K562 (cell line): ENCODE data around the gene ZCCHC14. TPM values are rescaled to one million over a fixed set of nuclear protein-coding genes. Genes with fewer than 3 reads are reported as not detected.

Experiments
- CREB3 ChIP-seq: fragments of 450-650 bp; conservative IDR thresholded peaks from 2 replicates; pipeline ENCODE4 v1.6.1; 2016; ENCODE audit warnings: missing genetic modification characterization, low read depth, mild to moderate bottlenecking, missing compliant biosample characterization, moderate library complexity
- DMBX1 ChIP-seq: fragments of 250-450 bp; sonication (Bioruptor Pico); IDR thresholded peaks from 2 replicates; pipeline ENCODE4 v1.8.0; 2022; ENCODE audit warnings: inconsistent platforms, mild to moderate bottlenecking, moderate library complexity, borderline replicate concordance
- ETV6 ChIP-seq, 3 experiments: fragments of 150-350 bp in 1 of 3; sonication (generic) in 1 of 3; formaldehyde crosslinking in 1 of 3; IDR thresholded peaks; 2 replicates each; pipeline versions ENCODE4 v1.6.1 to v1.8.0; 2014 to 2022; ENCODE audit warnings: borderline replicate concordance in 2 of 3, low read depth in 2 of 3, antibody characterized with exemption in 1 of 3, low read length in 1 of 3, mild to moderate bottlenecking in 1 of 3, missing genetic modification reagents in 1 of 3
- GABPB1 ChIP-seq: sonication (generic); formaldehyde crosslinking; IDR thresholded peaks from 2 replicates; pipeline ENCODE4 v1.8.0; 2022; ENCODE audit warnings: mild to moderate bottlenecking, missing genetic modification reagents
- KDM5B ChIP-seq: fragments of 200-600 bp; sonication (generic); IDR thresholded peaks from 2 replicates; pipeline ENCODE4 v1.6.1; 2012; ENCODE audit warnings: low read depth, mild to moderate bottlenecking, moderate library complexity, low read length, control low read depth, inconsistent platforms; ENCODE audit not compliant: insufficient replicate concordance
- MLLT1 ChIP-seq, 2 experiments: fragments of 450-650 bp; IDR thresholded peaks; 2 replicates each; pipeline ENCODE4 v1.6.1; 2016
- PHB2 ChIP-seq: fragments of 450-650 bp; IDR thresholded peaks from 2 replicates; pipeline ENCODE4 v1.6.1; 2017; ENCODE audit warnings: low read depth
- RBM17 ChIP-seq: fragments of 200-400 bp; formaldehyde crosslinking; IDR thresholded peaks from 2 replicates; pipeline ENCODE4 v1.6.1; 2017; ENCODE audit warnings: low read depth, mild to moderate bottlenecking, low read length, borderline replicate concordance
- SMARCA5 ChIP-seq: fragments of 450-650 bp; IDR thresholded peaks from 2 replicates; pipeline ENCODE4 v1.6.1; 2016
- SRSF9 ChIP-seq: fragments of 200-400 bp; formaldehyde crosslinking; IDR thresholded peaks from 2 replicates; pipeline ENCODE4 v1.6.1; 2017; ENCODE audit warnings: low read depth, low read length, borderline replicate concordance
- TEAD2 ChIP-seq: fragments of 450-650 bp; IDR thresholded peaks from 2 replicates; pipeline ENCODE4 v1.6.1; 2016; ENCODE audit warnings: missing genetic modification characterization, control low read depth, missing compliant biosample characterization
- UBTF ChIP-seq, 2 experiments: IDR thresholded peaks; 2 replicates each; pipeline ENCODE4 v1.6.1; 2012; ENCODE audit warnings: improper control_type of control experiment in 2 of 2, low read depth in 2 of 2, low read length in 2 of 2, borderline replicate concordance in 1 of 2
- ZBTB7A ChIP-seq: IDR thresholded peaks from 2 replicates; pipeline ENCODE4 v1.6.1; 2011; ENCODE audit warnings: low read depth, mild to moderate bottlenecking, low read length, moderate library complexity, borderline replicate concordance; ENCODE audit not compliant: control insufficient read depth
- ZFP30 ChIP-seq: fragments of 250-450 bp; sonication (Bioruptor Pico); IDR thresholded peaks from 2 replicates; pipeline ENCODE4 v1.8.0; 2022; ENCODE audit warnings: moderate library complexity, mild to moderate bottlenecking, inconsistent platforms, borderline replicate concordance
- ZFP36 ChIP-seq: fragments of 150-350 bp; IDR thresholded peaks from 2 replicates; pipeline ENCODE4 v1.6.1; 2018; ENCODE audit warnings: low read length, low read depth; ENCODE audit not compliant: partially characterized antibody
- ZNF589 ChIP-seq: fragments of 200-800 bp; sonication (Bioruptor generic); IDR thresholded peaks from 2 replicates; pipeline ENCODE4 v1.6.1; 2016; ENCODE audit warnings: low read depth, missing genetic modification characterization, missing compliant biosample characterization
- ZNF780A ChIP-seq: fragments of 250-450 bp; sonication (Bioruptor Pico); IDR thresholded peaks from 2 replicates; pipeline ENCODE4 v1.5.0; 2021; ENCODE audit warnings: mild to moderate bottlenecking
- ZSCAN32 ChIP-seq: fragments of 450-650 bp; formaldehyde crosslinking; IDR thresholded peaks from 2 replicates; pipeline ENCODE4 v1.4.0; 2020; ENCODE audit warnings: mild to moderate bottlenecking, moderate library complexity
- polyA plus RNA-seq, 8 experiments: library from polyadenylated mRNA; depleted of rRNA in 4 of 8; stranded (reverse) in 5 of 8; unstranded in 3 of 8; fragments of >200 nt; fragmentation: Nextera tagmentation in 2 of 8; fragmentation: Illumina TruSeq in 1 of 8; extraction: Ambion mirVana in 2 of 8; extraction: Trizol in 1 of 8; gene quantifications; 2 replicates each; pipeline versions ENCODE4 v1.2.1 to v1.2.3, GENCODE V29; 2011 to 2014; ENCODE audit warnings: inconsistent platforms in 1 of 8, missing spikeins in 1 of 8
- total RNA-seq, 7 experiments: library from RNA; depleted of rRNA in 6 of 7; stranded (reverse); fragments of >200 nt in 6 of 7; fragmentation: Illumina TruSeq in 2 of 7; extraction: Trizol in 2 of 7; gene quantifications; 2 replicates each; pipeline versions ENCODE4 v1.2.1 to v1.2.3, GENCODE V29; 2011 to 2021; ENCODE audit warnings: low replicate concordance in 1 of 7

The ZCCHC14 gene
- total and polyA plus RNA-seq, 9 of the 15 experiments (the other 6 are each of a cell fraction or from before 2014, with no cell fraction given), result 1.5 to 12.4 (median 2.9) TPM

GRCh38 chr16:87391324-87391949 is 101.4 kb downstream of the ZCCHC14 start (continued):
- TF ChIP-seq CREB3 (tag), result peak; percentile 24; the same call in 1 of the 2 replicates
- no peak for TF ChIP-seq KDM5B
- no peak for TF ChIP-seq SRSF9
- 0 out of 2 replicates have a peak, but pooled peaks have one; percentile 40 for TF ChIP-seq SMARCA5
- no peak for TF ChIP-seq DMBX1
- no peak for TF ChIP-seq ZSCAN32 (CRISPR knock-in tag)
- TF ChIP-seq ZBTB7A, result peak; percentile 93
- TF ChIP-seq TEAD2, result no peak
- TF ChIP-seq RBM17, result no peak
- TF ChIP-seq ZNF780A (CRISPR knock-in tag), result no peak
- peak; percentile 77 for TF ChIP-seq GABPB1
- no peak for TF ChIP-seq UBTF (IDR thresholded peaks at IDR 0.05; ENCODE audit: borderline replicate concordance in 1 of 2, low read depth in 2 of 2, low read length in 2 of 2)
- TF ChIP-seq PHB2, result no peak
- TF ChIP-seq ZFP30, result no peak
- no peak for TF ChIP-seq ETV6 (IDR thresholded peaks at IDR 0.05; ENCODE audit: borderline replicate concordance in 1 of 2, low read depth in 2 of 2, low read length in 1 of 2)
- no peak for TF ChIP-seq ETV6 (CRISPR knock-in tag; IDR thresholded peaks at IDR 0.05; ENCODE audit: borderline replicate concordance)
- TF ChIP-seq MLLT1 (IDR thresholded peaks at IDR 0.05), result 0 out of 4 replicates have a peak, but pooled peaks of 1 of the 2 experiments have one; percentile 49
- no peak for TF ChIP-seq ZFP36
- peak; percentile 88; the same call in 1 of the 2 replicates for TF ChIP-seq ZNF589 (CRISPR knock-in tag)
